ENCODE results near the gene SMIM23. TPM values are rescaled to one million over a fixed set of nuclear protein-coding genes. Genes with fewer than 3 reads are reported as not detected.

The SMIM23 gene
- total and polyA plus RNA-seq, 2 of the 13 experiments (the other 11 are each of a cell fraction or from before 2014, with no cell fraction given), result not detected

GRCh38 chr5:171838066-171838465 lies 52.4 kb downstream of the SMIM23 start (continued):
- TF ChIP-seq, protein P1, sequence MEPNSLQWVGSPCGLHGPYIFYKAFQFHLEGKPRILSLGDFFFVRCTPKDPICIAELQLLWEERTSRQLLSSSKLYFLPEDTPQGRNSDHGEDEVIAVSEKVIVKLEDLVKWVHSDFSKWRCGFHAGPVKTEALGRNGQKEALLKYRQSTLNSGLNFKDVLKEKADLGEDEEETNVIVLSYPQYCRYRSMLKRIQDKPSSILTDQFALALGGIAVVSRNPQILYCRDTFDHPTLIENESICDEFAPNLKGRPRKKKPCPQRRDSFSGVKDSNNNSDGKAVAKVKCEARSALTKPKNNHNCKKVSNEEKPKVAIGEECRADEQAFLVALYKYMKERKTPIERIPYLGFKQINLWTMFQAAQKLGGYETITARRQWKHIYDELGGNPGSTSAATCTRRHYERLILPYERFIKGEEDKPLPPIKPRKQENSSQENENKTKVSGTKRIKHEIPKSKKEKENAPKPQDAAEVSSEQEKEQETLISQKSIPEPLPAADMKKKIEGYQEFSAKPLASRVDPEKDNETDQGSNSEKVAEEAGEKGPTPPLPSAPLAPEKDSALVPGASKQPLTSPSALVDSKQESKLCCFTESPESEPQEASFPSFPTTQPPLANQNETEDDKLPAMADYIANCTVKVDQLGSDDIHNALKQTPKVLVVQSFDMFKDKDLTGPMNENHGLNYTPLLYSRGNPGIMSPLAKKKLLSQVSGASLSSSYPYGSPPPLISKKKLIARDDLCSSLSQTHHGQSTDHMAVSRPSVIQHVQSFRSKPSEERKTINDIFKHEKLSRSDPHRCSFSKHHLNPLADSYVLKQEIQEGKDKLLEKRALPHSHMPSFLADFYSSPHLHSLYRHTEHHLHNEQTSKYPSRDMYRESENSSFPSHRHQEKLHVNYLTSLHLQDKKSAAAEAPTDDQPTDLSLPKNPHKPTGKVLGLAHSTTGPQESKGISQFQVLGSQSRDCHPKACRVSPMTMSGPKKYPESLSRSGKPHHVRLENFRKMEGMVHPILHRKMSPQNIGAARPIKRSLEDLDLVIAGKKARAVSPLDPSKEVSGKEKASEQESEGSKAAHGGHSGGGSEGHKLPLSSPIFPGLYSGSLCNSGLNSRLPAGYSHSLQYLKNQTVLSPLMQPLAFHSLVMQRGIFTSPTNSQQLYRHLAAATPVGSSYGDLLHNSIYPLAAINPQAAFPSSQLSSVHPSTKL (CRISPR knock-in tag; IDR thresholded peaks at IDR 0.05), result no peak
- TF ChIP-seq ZFP36 (IDR thresholded peaks at IDR 0.05; ENCODE audit: borderline replicate concordance, low read depth, low read length, partially characterized antibody), result no peak

GRCh38 chr5:171839112-171839511 lies 53.5 kb downstream of the SMIM23 start:
- no peak for ATAC-seq
- Histone ChIP-seq H3K9ac (ENCODE audit: insufficient read depth, low read depth, low read length) (no peak overlapping the region), H3K4me1 (ENCODE audit: insufficient read depth, low read length) (no peaks in the 10 kb centered on the region), H3K4me3 (replicated peaks in 1 of 3; ENCODE audit: insufficient read depth in 1 of 3, low read depth in 2 of 3, low read length in 3 of 3) (no peak overlapping the region), H3K79me2 (ENCODE audit: insufficient read depth, low read length) (no peaks in the 10 kb centered on the region), H3K9me3 (ENCODE audit: low read length) (no peaks in the 10 kb centered on the region), H3K27me3 (ENCODE audit: control insufficient read depth in 1 of 2, insufficient read depth in 2 of 2, low read length in 2 of 2) (peaks cover 0 to 2% of the 10 kb centered on the region in 2 experiments; a peak in 1 of 5 replicates), H3K4me2 (ENCODE audit: low read depth, low read length) (no peak overlapping the region), H2AFZ (ENCODE audit: low read length) (no peak overlapping the region), H3K36me3 (replicated peaks in 1 of 2; ENCODE audit: control insufficient read depth in 1 of 2, insufficient read depth in 2 of 2, low read length in 2 of 2) (no peaks in the 10 kb centered on the region), H3K27ac (ENCODE audit: extremely low read length, insufficient read depth, low read length) (no peak overlapping the region), H4K20me1 (ENCODE audit: insufficient read depth, low read length) (no peaks in the 10 kb centered on the region)
- intact Hi-C loops (cut with micrococcal nuclease; ENCODE audit: unreplicated experiment) (no loop called here), in situ Hi-C loops (cut with HindIII; ENCODE audit: extremely low pct_ligation_motif_present, low pct_unique_long_range_greater_than_20kb) (no loop called here)
- no peak for DNase-seq (ENCODE audit: low spot score)
- POLR2A ChIA-PET, result no interaction called here
- FAIRE-seq, result no peak
- BruUV-seq (replicated peaks), result no TSS peak
- 3% methylated on average over 2 of the region's 2 CpGs for WGBS (ENCODE audit: low lambda C conversion rate)
- no peak for TF ChIP-seq SP2 (CRISPR knock-in tag; IDR thresholded peaks at IDR 0.05)
- peak; percentile 97 for TF ChIP-seq ZNF329 (CRISPR knock-in tag; IDR thresholded peaks at IDR 0.05; ENCODE audit: low read depth)
- CTCF ChIA-PET (ENCODE audit: low intra/inter-chr PET ratio, low total read pairs), result no interaction called here
